ENCODE results near the gene KIAA1217.

Gene KIAA1217

GRCh38 chr10:24528946-24529345 is 320.0 kb downstream of the KIAA1217 start:
- H4K20me1 ChIP-seq (ENCODE audit: low read depth, low read length), result no peaks in the 10 kb centered on the region
- no peak overlapping the region for H3K4me3 ChIP-seq (ENCODE audit: insufficient read depth, low read length, poor library complexity, severe bottlenecking)
- H3K4me2 ChIP-seq (ENCODE audit: low read depth, low read length, poor library complexity, severe bottlenecking), result no peak overlapping the region
- no peaks in the 10 kb centered on the region for H3K36me3 ChIP-seq (ENCODE audit: low read length)
- no peaks in the 10 kb centered on the region for H3K9me2 ChIP-seq (replicated peaks; ENCODE audit: insufficient read depth, low read length)
- no peaks in the 10 kb centered on the region for H3K79me2 ChIP-seq (ENCODE audit: insufficient read depth, low read length)
- no peaks in the 10 kb centered on the region for H3K27me3 ChIP-seq (ENCODE audit: low read length)
- TF ChIP-seq EZH2phosphoT487 (conservative IDR thresholded peaks at IDR 0.05; ENCODE audit: low read length) (no peak), CTCF (IDR thresholded peaks at IDR 0.05; ENCODE audit: insufficient read depth, low read length, poor library complexity, severe bottlenecking) (no peak)
- H2AFZ ChIP-seq (ENCODE audit: low read depth, low read length, severe bottlenecking), result no peak overlapping the region
- H3K9ac ChIP-seq (ENCODE audit: low read length), result no peak overlapping the region
- H3K27ac ChIP-seq (ENCODE audit: low read depth, low read length), result no peak overlapping the region
- no peaks in the 10 kb centered on the region for H3F3A ChIP-seq (ENCODE audit: insufficient read depth)
- H3K9me3 ChIP-seq (ENCODE audit: insufficient read depth, low read length), result no peaks in the 10 kb centered on the region

- Histone ChIP-seq H3F3A (ENCODE audit: insufficient read depth) (no peaks in the 10 kb centered on the region), H3K27me3 (ENCODE audit: low read length) (no peaks in the 10 kb centered on the region), H3K4me3 (ENCODE audit: insufficient read depth, low read length, poor library complexity, severe bottlenecking) (no peak overlapping the region), H3K9ac (ENCODE audit: low read length) (no peak overlapping the region), H3K9me2 (replicated peaks; ENCODE audit: insufficient read depth, low read length) (no peaks in the 10 kb centered on the region), H3K9me3 (ENCODE audit: insufficient read depth, low read length) (no peaks in the 10 kb centered on the region), H3K79me2 (ENCODE audit: insufficient read depth, low read length) (no peaks in the 10 kb centered on the region), H3K27ac (ENCODE audit: low read depth, low read length) (no peak overlapping the region), H2AFZ (ENCODE audit: low read depth, low read length, severe bottlenecking) (no peak overlapping the region), H4K20me1 (ENCODE audit: low read depth, low read length) (no peaks in the 10 kb centered on the region), H3K36me3 (ENCODE audit: low read length) (no peaks in the 10 kb centered on the region), H3K4me2 (ENCODE audit: low read depth, low read length, poor library complexity, severe bottlenecking) (no peak overlapping the region)
- TF ChIP-seq EZH2phosphoT487 (conservative IDR thresholded peaks at IDR 0.05; ENCODE audit: low read length), result no peak
- TF ChIP-seq CTCF (IDR thresholded peaks at IDR 0.05; ENCODE audit: insufficient read depth, low read length, poor library complexity, severe bottlenecking), result no peak
These were observed 322.5 kb downstream of the KIAA1217 start for GRCh38 chr10:24531439-24531838.

GRCh38 chr10:24533981-24534380 is 325.0 kb downstream of the KIAA1217 start:
- Histone ChIP-seq H3K79me2 (ENCODE audit: insufficient read depth, low read length) (no peaks in the 10 kb centered on the region), H4K20me1 (ENCODE audit: low read depth, low read length) (no peaks in the 10 kb centered on the region), H3K9me3 (ENCODE audit: insufficient read depth, low read length) (no peaks in the 10 kb centered on the region), H3F3A (ENCODE audit: insufficient read depth) (no peaks in the 10 kb centered on the region), H3K9me2 (replicated peaks; ENCODE audit: insufficient read depth, low read length) (no peaks in the 10 kb centered on the region), H2AFZ (ENCODE audit: low read depth, low read length, severe bottlenecking) (no peak overlapping the region), H3K4me3 (ENCODE audit: insufficient read depth, low read length, poor library complexity, severe bottlenecking) (no peak overlapping the region), H3K27ac (ENCODE audit: low read depth, low read length) (no peak overlapping the region), H3K9ac (ENCODE audit: low read length) (no peak overlapping the region), H3K27me3 (ENCODE audit: low read length) (no peaks in the 10 kb centered on the region), H3K36me3 (ENCODE audit: low read length) (no peaks in the 10 kb centered on the region), H3K4me2 (ENCODE audit: low read depth, low read length, poor library complexity, severe bottlenecking) (no peak overlapping the region)
- TF ChIP-seq EZH2phosphoT487 (conservative IDR thresholded peaks at IDR 0.05; ENCODE audit: low read length) (no peak), CTCF (IDR thresholded peaks at IDR 0.05; ENCODE audit: insufficient read depth, low read length, poor library complexity, severe bottlenecking) (no peak)
